ENCODE data around the gene KRT20. TPM values are rescaled to one million over a fixed set of nuclear protein-coding genes. Genes with fewer than 3 reads are reported as not detected.

Gene KRT20
- total RNA-seq, 4 donors from 2014 or later = not detected

GRCh38 chr17:40896916-40897455, 11.9 kb upstream of the KRT20 start:
- H3K4me3 ChIP-seq = no peak overlapping the region
- H3K27ac ChIP-seq = no peak overlapping the region
- H3K4me1 ChIP-seq = no peaks in the 10 kb centered on the region
- ATAC-seq = no peak
- H3K9me3 ChIP-seq = no peaks in the 10 kb centered on the region
- TF ChIP-seq EP300 (IDR thresholded peaks at IDR 0.05) (no peak), POLR2A (IDR thresholded peaks at IDR 0.05) (no peak), POLR2AphosphoS5 (IDR thresholded peaks at IDR 0.05) (no peak), CTCF (IDR thresholded peaks at IDR 0.05) (no peak)
- peaks cover 42% of the 10 kb centered on the region for H3K27me3 ChIP-seq
- H3K36me3 ChIP-seq = no peaks in the 10 kb centered on the region
- 77 to 79% methylated on average over 4 of the region's 4 CpGs for WGBS, 2 donors (ENCODE audit: low coverage in 1 of 2)

GRCh38 chr17:40895106-40895730, 10.2 kb upstream of the KRT20 start:
- ATAC-seq = no peak
- TF ChIP-seq POLR2A (IDR thresholded peaks at IDR 0.05) = no peak
- no peak for TF ChIP-seq CTCF (IDR thresholded peaks at IDR 0.05)
- no peak for TF ChIP-seq EP300 (IDR thresholded peaks at IDR 0.05)
- TF ChIP-seq POLR2AphosphoS5 (IDR thresholded peaks at IDR 0.05) = no peak
- Histone ChIP-seq H3K36me3 (no peaks in the 10 kb centered on the region), H3K4me1 (no peaks in the 10 kb centered on the region), H3K4me3 (no peak overlapping the region), H3K27ac (no peak overlapping the region), H3K9me3 (no peaks in the 10 kb centered on the region), H3K27me3 (peaks cover 57% of the 10 kb centered on the region)
- 54 to 60% methylated on average over 6 to 8 of the region's 9 CpGs for WGBS, 2 donors (ENCODE audit: low coverage in 1 of 2)

GRCh38 chr17:40888196-40888720, 3.2 kb upstream of the KRT20 start:
- Histone ChIP-seq H3K4me1 (no peaks in the 10 kb centered on the region), H3K27ac (no peak overlapping the region), H3K36me3 (no peaks in the 10 kb centered on the region), H3K9me3 (no peaks in the 10 kb centered on the region), H3K27me3 (peaks cover 66% of the 10 kb centered on the region), H3K4me3 (no peak overlapping the region)
- ATAC-seq = no peak
- 69 to 73% methylated on average over 2 of the region's 2 CpGs for WGBS, 2 donors (ENCODE audit: low coverage in 1 of 2)
- TF ChIP-seq CTCF (IDR thresholded peaks at IDR 0.05) = no peak
- no peak for TF ChIP-seq POLR2A (IDR thresholded peaks at IDR 0.05)
- no peak for TF ChIP-seq POLR2AphosphoS5 (IDR thresholded peaks at IDR 0.05)
- no peak for TF ChIP-seq EP300 (IDR thresholded peaks at IDR 0.05)

- Histone ChIP-seq H3K9me3 (no peaks in the 10 kb centered on the region), H3K4me1 (no peaks in the 10 kb centered on the region), H3K27me3 (peaks cover 53% of the 10 kb centered on the region), H3K4me3 (no peak overlapping the region), H3K36me3 (no peaks in the 10 kb centered on the region), H3K27ac (no peak overlapping the region)
- no peak for ATAC-seq
- 67% methylated on average over 3 of the region's 3 CpGs; no CpG with 5 or more reads in 1 of the 2 donors for WGBS, 2 donors (ENCODE audit: low coverage in 1 of 2)
- TF ChIP-seq POLR2AphosphoS5 (IDR thresholded peaks at IDR 0.05) (no peak), CTCF (IDR thresholded peaks at IDR 0.05) (no peak), POLR2A (IDR thresholded peaks at IDR 0.05) (no peak)
Observed at GRCh38 chr17:40886090-40886489, 1.0 kb upstream of the KRT20 start.

All from gastroesophageal sphincter (tissue), 4 donors.